Germinal center (tissue), 1 donor: ENCODE results near the gene GSTM5.
"Not testable (repeated sequence)": the region's sequence is repeated elsewhere in the genome, so short reads cannot be mapped to it uniquely, and the experiment has no call there.

Experiments used
- DNase-seq: peaks from one replicate; pipeline ENCODE4 v3.0.0; 2012; ENCODE audit warnings: mixed read lengths, low spot score

Gene GSTM5

GRCh38 chr1:109730666-109731065 is 18.6 kb downstream of the GSTM5 start:
- no peak for DNase-seq

GRCh38 chr1:109732390-109732881 is 20.4 kb downstream of the GSTM5 start:
- DNase-seq: no peak

GRCh38 chr1:109733236-109733870 is 21.3 kb downstream of the GSTM5 start:
- no peak for DNase-seq

DNA sequence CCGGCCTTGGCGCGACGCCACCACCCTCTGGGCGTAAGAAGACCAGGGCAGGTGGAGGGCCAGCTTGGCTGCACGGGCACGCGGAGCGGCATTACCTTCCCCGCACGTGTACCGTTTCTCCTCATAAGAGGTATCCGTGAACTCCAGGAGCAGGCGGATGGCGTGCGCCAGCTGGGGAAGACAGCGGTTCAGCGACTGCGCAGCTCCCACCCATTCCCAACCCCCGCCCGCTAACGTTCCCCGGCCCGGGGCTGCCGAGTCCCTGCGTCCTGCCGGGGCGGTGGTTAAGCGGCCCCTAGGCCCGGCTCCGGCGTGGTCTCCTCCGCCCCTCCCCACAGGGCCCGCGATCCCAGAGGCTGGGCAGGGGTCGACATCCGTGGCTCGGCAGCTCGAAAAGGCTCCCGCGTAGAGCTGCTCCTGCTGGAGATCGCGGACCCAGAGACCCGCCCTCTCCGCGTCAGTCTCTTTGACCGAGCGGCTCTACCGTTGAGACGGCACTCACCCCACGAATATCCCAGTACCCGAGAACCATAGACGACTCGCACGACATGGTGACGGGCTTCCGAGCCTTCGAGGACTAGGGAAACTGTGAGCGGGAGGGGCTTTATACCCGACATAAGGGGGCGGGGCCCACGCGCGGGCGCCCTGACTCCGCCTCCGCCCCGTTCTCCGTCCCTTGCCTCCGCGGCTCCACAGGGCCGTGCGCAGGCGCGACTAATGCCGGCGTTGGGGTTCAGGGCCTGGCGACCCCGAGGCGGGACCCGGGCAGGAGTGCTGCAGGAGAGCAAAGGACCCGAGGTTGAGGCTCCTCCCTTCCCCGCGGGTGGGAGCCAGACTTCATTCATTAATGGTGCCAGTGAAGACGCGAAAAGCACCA is 27.9 kb downstream of the GSTM5 start:
- peak; percentile 84 for DNase-seq

DNA sequence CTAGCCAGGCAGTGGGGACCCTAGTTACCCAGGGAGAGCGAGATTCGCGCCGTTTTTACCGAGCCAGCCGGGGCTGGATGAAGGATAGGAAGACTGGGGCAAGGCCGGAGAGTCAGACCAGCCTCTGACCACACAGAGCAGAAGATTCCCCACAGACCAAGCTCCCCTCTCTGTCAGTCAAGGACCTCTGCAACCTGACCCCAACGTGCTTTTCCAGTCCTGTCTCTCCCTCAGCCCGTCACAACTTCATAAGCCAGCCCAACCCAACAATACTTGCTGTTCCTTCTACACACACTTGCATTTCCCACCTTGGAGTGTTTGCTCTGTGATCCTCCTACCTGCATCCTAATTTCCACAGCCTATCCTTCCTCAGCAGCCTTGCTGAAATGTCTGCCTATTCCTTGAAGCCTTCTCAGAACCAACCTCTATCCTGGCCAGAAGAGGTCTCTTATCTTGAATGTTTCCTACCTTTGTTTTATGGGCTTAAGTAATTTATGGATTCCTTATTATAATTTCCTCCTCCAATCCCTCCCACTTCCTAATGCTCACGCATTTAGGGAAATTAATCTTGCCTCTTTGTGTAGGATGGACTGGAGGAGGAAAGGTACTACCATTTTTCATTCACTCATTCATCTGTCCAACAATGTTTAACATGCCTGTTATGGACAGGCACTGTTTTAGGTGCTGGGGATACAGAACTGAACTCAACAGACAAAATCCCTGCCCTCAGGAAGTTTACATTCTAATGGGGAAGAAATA is 28.7 kb downstream of the GSTM5 start, which contains the start of gene GSTM3:
Gene GSTM3, minus strand, starts transcription at position 424 of the 759 bp plus-strand sequence. CDS start 751 bp downstream, outside the sequence.
- DNase-seq: no peak

GRCh38 chr1:109748311-109748710 is 36.3 kb downstream of the GSTM5 start:
- not testable (repeated sequence) for DNase-seq

DNA sequence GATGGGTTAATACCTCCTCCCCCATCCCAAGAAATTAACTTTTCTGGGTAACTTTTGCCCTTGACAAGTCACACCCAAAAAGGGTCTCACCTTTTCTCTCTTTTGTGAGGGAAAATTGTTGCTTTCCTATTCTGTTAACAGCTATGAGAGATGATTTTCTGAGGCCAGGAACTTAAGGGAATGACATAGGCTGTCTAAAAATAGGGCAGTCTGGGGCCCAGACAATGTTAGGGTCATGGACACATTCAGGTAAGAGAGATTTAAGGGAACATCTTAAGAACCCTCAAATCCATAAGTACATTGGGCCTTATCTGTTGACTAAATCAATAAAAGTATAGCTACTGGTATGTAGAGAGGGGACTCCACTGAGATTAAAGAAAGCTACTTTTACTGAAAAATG is 37.2 kb downstream of the GSTM5 start:
- no peak for DNase-seq

GRCh38 chr1:109750241-109750882 is 38.3 kb downstream of the GSTM5 start:
- DNase-seq: no peak

- DNase-seq: no peak
These were observed 38.9 kb downstream of the GSTM5 start for GRCh38 chr1:109750920-109751319.

GRCh38 chr1:109751531-109752260 is 39.6 kb downstream of the GSTM5 start:
- no peak for DNase-seq

DNA sequence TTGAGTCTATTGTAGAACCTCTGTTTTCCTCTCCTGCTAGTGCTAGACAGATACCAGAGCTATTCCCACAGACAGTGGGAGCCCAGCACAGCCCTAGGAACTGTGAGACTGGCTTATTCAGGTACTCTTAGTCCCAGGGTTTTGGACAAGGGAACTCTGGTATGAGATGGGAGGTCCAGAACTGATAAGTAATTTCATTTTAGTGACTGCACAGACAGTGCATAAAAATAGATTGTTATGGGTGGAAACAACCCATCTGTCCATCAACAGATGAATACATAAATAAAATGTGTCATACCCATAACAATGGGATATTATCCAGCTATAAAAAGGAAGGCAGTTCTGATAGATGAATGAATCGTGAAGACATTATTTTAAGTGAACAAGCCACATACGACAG is 42.7 kb downstream of the GSTM5 start:
- no peak for DNase-seq

GRCh38 chr1:109756325-109756724 is 44.3 kb downstream of the GSTM5 start:
- not testable (repeated sequence) for DNase-seq

DNA sequence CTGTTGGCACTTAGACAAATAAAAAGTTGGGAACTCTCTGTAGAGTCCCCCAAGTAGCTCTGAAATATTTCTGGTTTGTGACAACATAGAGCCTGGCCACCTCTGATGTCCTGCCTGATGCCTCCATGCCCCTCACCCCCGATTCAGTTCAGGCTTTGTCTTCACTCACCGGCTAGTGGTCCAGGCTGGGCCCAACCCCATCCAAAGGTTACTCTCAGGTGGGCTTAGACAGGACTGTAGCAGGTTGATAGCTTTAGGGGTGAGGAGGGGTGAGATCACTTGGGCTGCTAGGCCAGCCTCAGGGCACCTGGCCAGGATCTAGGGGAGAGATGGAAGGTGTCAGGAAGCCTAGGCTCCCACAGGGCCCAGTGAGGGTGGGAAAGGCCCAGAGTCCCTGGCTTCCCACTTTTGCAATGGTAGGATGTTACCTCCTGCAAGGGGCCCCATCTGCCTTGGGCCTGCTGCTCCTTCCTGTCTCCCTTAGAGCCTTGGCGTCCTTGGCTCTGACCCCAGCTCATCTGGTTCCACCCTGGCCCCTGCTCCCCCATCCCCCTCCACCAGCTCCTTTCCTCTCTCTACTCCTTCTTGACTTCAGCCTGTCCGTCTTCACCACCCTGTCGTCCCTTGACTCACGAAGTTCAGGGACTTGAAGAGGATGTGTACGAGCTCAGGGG is 44.9 kb downstream of the GSTM5 start:
- no peak for DNase-seq

- no peak for DNase-seq
These were observed 46.1 kb downstream of the GSTM5 start for GRCh38 chr1:109757936-109758786.

DNA sequence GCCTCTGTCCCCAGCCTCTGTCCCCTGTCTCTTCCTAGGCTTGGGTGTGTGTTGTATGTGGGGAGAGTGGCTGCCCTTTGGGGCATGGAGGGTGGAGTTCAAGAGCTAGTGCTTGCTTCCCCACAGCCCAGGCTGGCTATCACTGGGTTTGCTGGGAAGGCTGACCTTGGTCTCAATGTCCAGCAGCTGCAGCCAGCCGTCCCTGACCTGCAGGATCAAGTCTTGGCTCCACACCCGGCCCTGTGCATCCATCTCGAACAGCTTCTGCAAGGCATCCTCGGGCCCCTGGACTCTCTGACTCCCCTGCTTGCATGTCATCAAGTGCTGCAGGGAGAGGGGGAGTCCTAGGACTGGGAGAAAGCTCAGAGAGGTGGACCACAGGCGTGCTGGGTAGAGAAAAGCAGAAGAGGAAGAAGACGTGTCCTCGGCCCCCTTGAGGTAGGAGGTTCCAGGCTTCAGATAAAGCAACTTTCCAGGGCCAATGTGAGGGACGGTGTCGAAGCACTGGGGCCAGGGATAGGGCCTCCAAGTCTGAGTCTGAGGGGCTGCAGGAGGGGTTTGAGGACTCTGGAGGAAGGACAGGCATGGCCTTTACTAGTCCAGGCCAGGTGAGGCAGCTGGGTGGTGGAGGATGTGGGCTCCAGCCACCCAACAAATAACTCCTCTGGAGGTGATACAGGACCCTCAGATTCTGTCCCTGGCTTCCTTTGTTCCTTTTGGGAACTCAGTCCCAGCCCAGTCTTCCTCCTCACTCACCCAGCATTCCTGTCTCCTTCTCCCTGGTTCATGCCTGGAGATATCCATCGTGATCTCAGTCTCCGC is 47.7 kb downstream of the GSTM5 start:
- no peak for DNase-seq

GRCh38 chr1:109760581-109761226 is 48.7 kb downstream of the GSTM5 start:
- no peak for DNase-seq

- DNase-seq: no peak
These were observed 49.4 kb downstream of the GSTM5 start for GRCh38 chr1:109761227-109762038.
